Stimulated activated CD4-positive, alpha-beta T cell treated with anti-CD3 and anti-CD28 coated beads, TNF-alpha, amount 100 ng/mL, for 4 hours (primary cell): Measurements from ENCODE around the gene RIPPLY2.
"Not testable (repeated sequence)": the region's sequence is repeated elsewhere in the genome, so short reads cannot be mapped to it uniquely, and the experiment has no call there.

Experiments used
- DNase-seq, 3 experiments: peaks; one replicate each; pipeline ENCODE4 v3.0.0-alpha.2; 2020; ENCODE audit warnings: low read depth in 3 of 3

Gene RIPPLY2

GRCh38 chr6:83860359-83860755 is 7.2 kb downstream of the RIPPLY2 start:
- no peak for DNase-seq

- no peak for DNase-seq
Observed at GRCh38 chr6:83860782-83861495, 7.8 kb downstream of the RIPPLY2 start.

GRCh38 chr6:83862776-83863471 is 9.8 kb downstream of the RIPPLY2 start:
- no peak for DNase-seq

GRCh38 chr6:83867043-83867442 is 13.9 kb downstream of the RIPPLY2 start:
- no peak for DNase-seq

GRCh38 chr6:83867527-83868161 is 14.5 kb downstream of the RIPPLY2 start:
- DNase-seq, result no peak

GRCh38 chr6:83868639-83869038 is 15.5 kb downstream of the RIPPLY2 start:
- DNase-seq, result no peak

- DNase-seq, result no peak
Observed at GRCh38 chr6:83870649-83871048, 17.5 kb downstream of the RIPPLY2 start.

- DNase-seq, result no peak
Observed at GRCh38 chr6:83872386-83873118, 19.4 kb downstream of the RIPPLY2 start.

GRCh38 chr6:83873869-83874268 is 20.7 kb downstream of the RIPPLY2 start:
- no peak for DNase-seq

- DNase-seq, result no peak
Observed at GRCh38 chr6:83875843-83876242, 22.7 kb downstream of the RIPPLY2 start.

- no peak for DNase-seq
Observed at GRCh38 chr6:83878902-83879644, 25.9 kb downstream of the RIPPLY2 start.

GRCh38 chr6:83879746-83880145 is 26.6 kb downstream of the RIPPLY2 start:
- no peak for DNase-seq

GRCh38 chr6:83883240-83883639 is 30.1 kb downstream of the RIPPLY2 start:
- no peak for DNase-seq

- no peak for DNase-seq
Observed at GRCh38 chr6:83884523-83884922, 31.4 kb downstream of the RIPPLY2 start.

GRCh38 chr6:83885984-83886383 is 32.8 kb downstream of the RIPPLY2 start:
- DNase-seq, result no peak

GRCh38 chr6:83889621-83890020 is 36.5 kb downstream of the RIPPLY2 start:
- DNase-seq, result no peak

- DNase-seq, result no peak
Observed at GRCh38 chr6:83890520-83890919, 37.4 kb downstream of the RIPPLY2 start.

GRCh38 chr6:83891586-83891985 is 38.4 kb downstream of the RIPPLY2 start:
- no peak for DNase-seq

- no peak for DNase-seq
Observed at GRCh38 chr6:83893024-83893423, 39.9 kb downstream of the RIPPLY2 start.

- DNase-seq, result not testable (repeated sequence)
Observed at GRCh38 chr6:83897094-83897493, 43.9 kb downstream of the RIPPLY2 start.

- no peak for DNase-seq
Observed at GRCh38 chr6:83901624-83902023, 48.5 kb downstream of the RIPPLY2 start.

GRCh38 chr6:83904395-83904794 is 51.2 kb downstream of the RIPPLY2 start:
- DNase-seq, result no peak
